Thoracic aorta (tissue), 2 donors: ENCODE data around the gene ERBB4. TPM values are rescaled to one million over a fixed set of nuclear protein-coding genes. Genes with fewer than 3 reads are reported as not detected.

Source experiments
- ATAC-seq: fragments of 150-250 bp; one replicate; pipeline ENCODE4 v1.8.0; 2017; ENCODE audit warnings: low read depth; ENCODE audit not compliant: insufficient number of reproducible peaks, low FRiP score
- DNase-seq: peaks from one replicate; pipeline ENCODE4 v3.0.0-alpha.2; 2020; ENCODE audit warnings: low spot score
- H3K27ac ChIP-seq, 2 donors: fragments of 200-600 bp; sonication (generic); 1 replicate in 1 of 2; 2 replicates in 1 of 2; pipeline ENCODE4 v1.5.1; 2016; ENCODE audit warnings: mild to moderate bottlenecking in 2 of 2, moderate library complexity in 2 of 2
- H3K27me3 ChIP-seq: fragments of 200-600 bp; sonication (generic); replicated peaks from 2 replicates; pipeline ENCODE4 v1.6.0; 2016; ENCODE audit warnings: mild to moderate bottlenecking; ENCODE audit not compliant: insufficient read depth
- H3K36me3 ChIP-seq: fragments of 200-600 bp; sonication (generic); one replicate; pipeline ENCODE4 v1.5.1; 2016
- H3K4me1 ChIP-seq, 2 donors: fragments of 200-600 bp; sonication (generic); 1 replicate in 1 of 2; 2 replicates in 1 of 2; pipeline versions ENCODE4 v1.5.1 to v1.6.0; 2016; ENCODE audit warnings: low read depth in 2 of 2, mild to moderate bottlenecking in 1 of 2; ENCODE audit not compliant: control insufficient read depth in 1 of 2
- H3K4me3 ChIP-seq: fragments of 200-600 bp; sonication (generic); 2 replicates; pipeline ENCODE4 v1.5.1; 2016; ENCODE audit warnings: mild to moderate bottlenecking
- H3K9me3 ChIP-seq: fragments of 200-600 bp; sonication (generic); 2 replicates; pipeline ENCODE4 v1.5.1; 2016
- total RNA-seq, 2 donors: library from RNA; depleted of rRNA; stranded (reverse); fragments of >200 nt; gene quantifications; one replicate each; pipeline versions ENCODE4 v1.1.0 to v1.2.3, GENCODE V29; 2016
- TF ChIP-seq, protein P1 (sequence below): fragments of 200-600 bp; sonication (generic); IDR thresholded peaks from one replicate; pipeline ENCODE4 v1.5.1; 2019; ENCODE audit warnings: antibody characterized with exemption

Gene ERBB4
- total RNA-seq, 2 donors from 2014 or later, result 15.7 to 29.3 TPM

GRCh38 chr2:211426240-211426639 lies 1112.4 kb downstream of the ERBB4 start:
- Histone ChIP-seq H3K27ac (no peak overlapping the region), H3K4me1 (no peaks in the 10 kb centered on the region), H3K4me3 (no peak overlapping the region), H3K9me3 (no peaks in the 10 kb centered on the region), H3K27me3 (no peaks in the 10 kb centered on the region), H3K36me3 (no peaks in the 10 kb centered on the region)
- no peak for DNase-seq
- no peak for ATAC-seq
- TF ChIP-seq, protein P1, sequence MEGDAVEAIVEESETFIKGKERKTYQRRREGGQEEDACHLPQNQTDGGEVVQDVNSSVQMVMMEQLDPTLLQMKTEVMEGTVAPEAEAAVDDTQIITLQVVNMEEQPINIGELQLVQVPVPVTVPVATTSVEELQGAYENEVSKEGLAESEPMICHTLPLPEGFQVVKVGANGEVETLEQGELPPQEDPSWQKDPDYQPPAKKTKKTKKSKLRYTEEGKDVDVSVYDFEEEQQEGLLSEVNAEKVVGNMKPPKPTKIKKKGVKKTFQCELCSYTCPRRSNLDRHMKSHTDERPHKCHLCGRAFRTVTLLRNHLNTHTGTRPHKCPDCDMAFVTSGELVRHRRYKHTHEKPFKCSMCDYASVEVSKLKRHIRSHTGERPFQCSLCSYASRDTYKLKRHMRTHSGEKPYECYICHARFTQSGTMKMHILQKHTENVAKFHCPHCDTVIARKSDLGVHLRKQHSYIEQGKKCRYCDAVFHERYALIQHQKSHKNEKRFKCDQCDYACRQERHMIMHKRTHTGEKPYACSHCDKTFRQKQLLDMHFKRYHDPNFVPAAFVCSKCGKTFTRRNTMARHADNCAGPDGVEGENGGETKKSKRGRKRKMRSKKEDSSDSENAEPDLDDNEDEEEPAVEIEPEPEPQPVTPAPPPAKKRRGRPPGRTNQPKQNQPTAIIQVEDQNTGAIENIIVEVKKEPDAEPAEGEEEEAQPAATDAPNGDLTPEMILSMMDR, result no peak

GRCh38 chr2:211423018-211423417 lies 1115.6 kb downstream of the ERBB4 start:
- ATAC-seq, result no peak
- H3K9me3 ChIP-seq, result no peaks in the 10 kb centered on the region
- H3K27ac ChIP-seq, result no peak overlapping the region
- no peak for DNase-seq
- H3K4me3 ChIP-seq, result no peak overlapping the region
- H3K4me1 ChIP-seq, result no peaks in the 10 kb centered on the region
- no peaks in the 10 kb centered on the region for H3K27me3 ChIP-seq
- H3K36me3 ChIP-seq, result no peaks in the 10 kb centered on the region
- TF ChIP-seq, protein P1, result no peak

DNA sequence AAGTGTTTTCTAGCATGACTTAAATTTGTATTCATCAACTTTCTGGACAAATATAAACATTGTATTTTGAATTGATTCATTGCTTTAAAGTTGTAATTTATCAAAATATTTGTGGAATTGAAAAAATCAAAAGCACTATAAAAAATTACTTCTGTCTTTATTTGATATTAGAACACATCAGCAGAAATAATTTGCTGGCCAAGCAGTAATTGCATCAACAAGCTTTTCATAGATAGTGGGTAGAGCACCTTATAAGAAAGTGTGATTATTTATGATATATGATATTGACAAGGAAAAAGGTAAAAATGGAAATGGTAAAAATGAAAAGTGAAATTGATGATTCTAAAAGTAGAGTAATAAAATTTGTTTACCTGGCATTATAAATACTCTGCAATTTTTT lies 1121.1 kb downstream of the ERBB4 start:
- DNase-seq (no peak), ATAC-seq (no peak)
- no peaks in the 10 kb centered on the region for H3K4me1 ChIP-seq
- TF ChIP-seq, protein P1, result no peak
- no peak overlapping the region for H3K27ac ChIP-seq
- H3K27me3 ChIP-seq, result no peaks in the 10 kb centered on the region
- no peak overlapping the region for H3K4me3 ChIP-seq
- no peaks in the 10 kb centered on the region for H3K9me3 ChIP-seq
- H3K36me3 ChIP-seq, result no peaks in the 10 kb centered on the region

DNA sequence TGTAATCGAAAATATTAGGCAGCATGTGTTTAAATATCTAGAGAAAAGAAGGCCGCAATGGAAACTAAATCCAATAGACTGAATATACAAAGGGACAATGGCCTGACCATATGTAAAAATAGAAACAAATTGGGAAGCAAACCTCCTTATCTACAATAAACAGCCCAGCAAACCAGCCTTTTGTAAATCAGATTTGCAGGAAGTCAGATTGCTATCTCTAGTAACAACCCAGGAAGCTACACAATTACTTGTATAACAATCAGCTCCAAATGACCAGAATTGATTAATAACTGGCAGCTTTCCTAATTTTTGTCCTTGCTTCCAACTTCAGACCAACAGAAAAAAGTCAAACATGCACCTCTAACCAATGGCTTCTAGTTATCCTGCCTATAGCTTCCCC lies 1122.2 kb downstream of the ERBB4 start:
- TF ChIP-seq, protein P1, result no peak
- no peak for ATAC-seq
- Histone ChIP-seq H3K27me3 (no peaks in the 10 kb centered on the region), H3K4me1 (no peaks in the 10 kb centered on the region), H3K9me3 (no peaks in the 10 kb centered on the region), H3K27ac (no peak overlapping the region), H3K36me3 (no peaks in the 10 kb centered on the region), H3K4me3 (no peak overlapping the region)
- DNase-seq, result no peak

GRCh38 chr2:211413746-211414145 lies 1124.9 kb downstream of the ERBB4 start:
- ATAC-seq (no peak), DNase-seq (no peak)
- no peaks in the 10 kb centered on the region for H3K9me3 ChIP-seq
- no peak overlapping the region for H3K4me3 ChIP-seq
- H3K4me1 ChIP-seq, result no peaks in the 10 kb centered on the region
- no peak overlapping the region for H3K27ac ChIP-seq
- TF ChIP-seq, protein P1, result no peak
- H3K36me3 ChIP-seq, result no peaks in the 10 kb centered on the region
- H3K27me3 ChIP-seq, result no peaks in the 10 kb centered on the region
